ENCODE data around the gene ZMAT5. TPM values are rescaled to one million over a fixed set of nuclear protein-coding genes. Genes with fewer than 3 reads are reported as not detected.

The ZMAT5 gene
- total RNA-seq, 1 donor, result 7.7 TPM

DNA sequence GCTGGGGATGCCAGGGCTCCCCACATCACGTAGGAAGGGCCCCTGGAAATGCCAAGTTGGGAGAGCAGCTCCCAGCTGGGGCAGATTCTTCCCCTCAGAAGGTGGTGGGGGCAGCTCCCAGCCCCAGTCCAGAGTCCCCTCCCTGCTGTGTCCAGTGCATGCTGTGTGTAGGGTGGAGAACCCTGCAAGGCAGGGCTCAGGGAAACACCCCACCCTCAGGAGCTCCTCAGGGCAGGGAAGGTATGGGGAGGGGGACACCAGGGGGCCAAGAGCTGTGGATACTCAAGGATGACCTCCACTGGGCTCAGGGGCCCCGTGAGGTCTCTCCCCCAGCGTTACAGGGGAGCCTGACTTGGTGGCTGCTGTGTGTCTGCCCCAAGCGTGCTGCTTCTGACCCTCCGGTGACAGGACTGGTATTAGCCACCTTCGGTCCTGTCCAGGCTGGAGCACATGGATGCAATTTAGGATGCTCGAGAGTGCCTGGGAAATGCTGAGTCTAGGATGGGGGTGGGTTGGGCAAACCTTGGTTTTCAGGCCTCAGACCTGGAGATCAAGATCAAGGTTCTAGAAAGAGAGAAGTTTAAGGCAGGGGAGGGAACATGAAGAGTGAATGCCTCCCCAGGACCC lies 63.1 kb downstream of the ZMAT5 start:
- no peaks in the 10 kb centered on the region for H3K9me3 ChIP-seq (ENCODE audit: low read depth, low read length)
- H3K27me3 ChIP-seq (ENCODE audit: insufficient read depth, low read length), result no peaks in the 10 kb centered on the region
- peaks cover 16% of the 10 kb centered on the region for H3K4me1 ChIP-seq (ENCODE audit: insufficient read depth, low read length)
- H3K4me3 ChIP-seq (ENCODE audit: low read length), result no peak overlapping the region

- no peak overlapping the region for H3K4me3 ChIP-seq (ENCODE audit: low read length)
- H3K4me1 ChIP-seq (ENCODE audit: insufficient read depth, low read length), result peaks cover 16% of the 10 kb centered on the region
- no peaks in the 10 kb centered on the region for H3K27me3 ChIP-seq (ENCODE audit: insufficient read depth, low read length)
- no peaks in the 10 kb centered on the region for H3K9me3 ChIP-seq (ENCODE audit: low read depth, low read length)
These were observed 63.8 kb downstream of the ZMAT5 start for GRCh38 chr22:29702931-29703501.

DNA sequence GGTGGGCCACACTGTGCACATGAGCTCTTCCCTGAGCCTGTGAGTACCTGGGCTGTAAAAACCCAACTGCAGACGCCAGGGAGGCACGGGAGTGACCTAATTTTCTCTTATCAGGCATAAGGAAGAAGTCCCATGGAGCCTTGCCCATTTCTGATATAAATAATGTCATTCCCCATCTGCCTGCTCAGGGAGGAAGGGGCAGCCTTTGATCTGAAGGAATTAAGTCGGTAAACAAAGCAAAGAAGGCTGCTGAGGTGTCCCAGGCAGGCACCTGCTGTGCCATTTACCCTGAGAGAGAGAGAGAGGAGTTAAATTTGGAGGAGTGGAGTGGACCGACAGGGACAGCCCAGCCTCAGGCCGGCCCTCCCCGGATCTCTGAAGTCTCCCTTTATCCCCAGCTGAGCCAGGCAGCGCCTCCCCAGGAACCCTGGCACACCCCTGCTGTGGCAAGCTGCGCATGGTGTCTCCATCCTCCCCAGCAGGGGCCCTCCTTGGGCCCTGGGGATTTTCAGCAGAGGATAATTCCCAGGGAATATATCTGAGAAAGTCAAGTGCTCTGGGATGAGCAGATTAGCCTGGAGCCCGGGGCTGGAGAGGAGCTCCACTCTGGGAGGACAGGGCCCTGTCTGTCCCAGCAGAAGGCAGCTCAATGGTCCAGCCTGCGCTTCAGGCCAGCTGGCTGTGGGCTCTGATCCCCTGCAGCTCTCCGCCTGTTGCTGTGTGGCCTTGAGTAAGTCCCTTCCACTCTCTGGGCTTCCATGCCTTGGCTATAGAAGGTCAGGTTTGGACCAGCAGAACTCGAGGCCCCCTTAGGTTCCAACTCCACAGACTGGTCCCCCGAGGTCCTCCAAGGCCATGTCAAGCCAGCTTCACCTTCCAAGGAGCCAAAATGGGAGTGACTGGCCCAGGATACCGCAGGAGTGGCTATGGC lies 64.5 kb downstream of the ZMAT5 start:
- H3K27me3 ChIP-seq (ENCODE audit: insufficient read depth, low read length), result no peaks in the 10 kb centered on the region
- H3K4me3 ChIP-seq (ENCODE audit: low read length), result no peak overlapping the region
- H3K4me1 ChIP-seq (ENCODE audit: insufficient read depth, low read length), result peaks cover 16% of the 10 kb centered on the region
- no peaks in the 10 kb centered on the region for H3K9me3 ChIP-seq (ENCODE audit: low read depth, low read length)

DNA sequence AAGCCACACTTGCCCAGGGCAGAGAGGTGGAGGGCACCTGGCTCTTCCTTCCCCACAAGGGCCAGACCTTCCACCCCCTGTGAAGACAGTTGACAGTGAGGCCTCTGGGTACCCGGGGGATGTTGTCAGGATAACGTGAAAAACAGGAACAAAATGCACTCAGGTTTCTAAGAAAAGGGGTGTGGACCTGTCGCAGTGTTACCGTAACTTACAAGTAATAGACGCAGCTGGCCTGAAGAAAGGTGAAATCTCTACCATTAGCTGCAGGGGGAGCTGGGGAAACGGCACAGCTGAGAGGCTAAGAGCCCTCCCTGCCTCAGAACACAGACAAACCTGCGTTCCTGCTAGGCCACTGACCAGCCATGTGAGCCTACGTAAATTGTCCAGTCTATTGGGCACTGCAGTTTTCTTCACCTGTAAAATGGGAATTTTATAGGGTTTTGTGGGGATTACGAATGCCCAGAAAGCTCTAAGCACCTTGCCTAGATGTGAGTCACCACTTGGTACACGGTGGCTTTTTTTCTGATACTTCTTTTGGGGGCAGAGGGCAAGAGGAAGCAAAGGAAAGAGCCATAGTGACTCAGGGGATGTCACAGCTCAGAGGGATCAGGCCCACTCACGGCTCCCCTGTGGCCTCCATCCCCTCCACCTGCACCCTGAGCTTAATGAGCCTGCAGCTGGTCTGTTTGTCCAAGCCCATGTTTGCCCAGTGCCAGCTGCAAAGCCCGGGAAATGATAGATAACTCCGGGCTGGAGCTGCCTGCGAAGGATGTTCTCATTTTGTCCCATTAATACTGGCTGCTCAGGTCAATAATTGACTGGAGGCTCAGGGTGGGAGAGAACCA lies 65.4 kb downstream of the ZMAT5 start:
- no peak overlapping the region for H3K4me3 ChIP-seq (ENCODE audit: low read length)
- peaks cover 16% of the 10 kb centered on the region for H3K4me1 ChIP-seq (ENCODE audit: insufficient read depth, low read length)
- no peaks in the 10 kb centered on the region for H3K27me3 ChIP-seq (ENCODE audit: insufficient read depth, low read length)
- H3K9me3 ChIP-seq (ENCODE audit: low read depth, low read length), result no peaks in the 10 kb centered on the region

DNA sequence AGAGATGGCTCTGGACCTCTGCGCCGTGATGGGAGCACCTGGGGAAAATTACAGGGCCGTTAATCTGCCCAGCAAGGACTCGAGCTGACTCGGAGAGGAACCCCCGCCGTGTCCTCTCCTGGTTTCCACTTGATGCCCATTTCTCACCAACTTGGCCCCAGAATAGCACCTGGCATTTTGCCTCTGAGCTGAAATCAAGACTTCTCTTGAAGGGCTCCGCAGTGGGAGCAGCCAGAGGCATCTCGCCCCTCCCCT lies 66.0 kb downstream of the ZMAT5 start:
- H3K4me1 ChIP-seq (ENCODE audit: insufficient read depth, low read length), result peaks cover 16% of the 10 kb centered on the region
- H3K27me3 ChIP-seq (ENCODE audit: insufficient read depth, low read length), result no peaks in the 10 kb centered on the region
- H3K4me3 ChIP-seq (ENCODE audit: low read length), result no peak overlapping the region
- H3K9me3 ChIP-seq (ENCODE audit: low read depth, low read length), result no peaks in the 10 kb centered on the region

DNA sequence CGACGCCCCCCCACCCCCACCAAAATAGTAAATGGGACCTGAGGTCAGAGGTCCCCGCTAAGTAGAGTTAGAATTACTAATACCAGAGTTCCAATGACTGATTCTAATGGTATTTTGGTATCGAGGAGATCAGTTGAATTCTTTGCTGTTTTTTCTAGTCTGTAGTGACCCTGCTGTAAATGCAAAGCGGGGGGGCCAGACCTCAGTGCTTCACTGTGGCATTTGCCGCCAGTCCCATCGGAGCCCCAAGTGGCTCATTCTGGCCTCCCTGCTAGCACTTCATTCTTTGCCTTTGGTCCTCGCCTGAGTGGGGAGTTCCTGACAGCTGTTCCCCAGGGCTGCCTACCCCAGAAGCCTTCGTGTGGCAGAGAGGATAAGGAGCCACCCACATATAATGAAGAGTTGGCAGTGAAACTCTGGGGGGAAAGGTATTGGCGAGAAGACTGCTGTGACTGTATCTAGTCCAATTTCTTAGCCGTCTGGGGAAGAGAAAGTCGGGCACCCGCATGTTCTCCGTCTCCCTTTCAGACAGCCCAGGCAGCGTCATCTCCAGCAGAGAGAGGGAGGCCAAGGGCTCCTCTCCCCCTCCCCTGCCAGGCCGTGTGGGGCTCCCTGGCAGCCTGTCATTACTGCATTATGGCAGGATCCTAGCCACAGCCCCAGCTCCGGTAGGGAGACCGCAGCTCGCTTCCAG lies 66.5 kb downstream of the ZMAT5 start:
- H3K4me1 ChIP-seq (ENCODE audit: insufficient read depth, low read length), result peaks cover 16% of the 10 kb centered on the region
- H3K4me3 ChIP-seq (ENCODE audit: low read length), result no peak overlapping the region
- H3K9me3 ChIP-seq (ENCODE audit: low read depth, low read length), result no peaks in the 10 kb centered on the region
- no peaks in the 10 kb centered on the region for H3K27me3 ChIP-seq (ENCODE audit: insufficient read depth, low read length)

GRCh38 chr22:29697853-29698598 lies 68.8 kb downstream of the ZMAT5 start:
- H3K4me3 ChIP-seq (ENCODE audit: low read length), result no peak overlapping the region
- no peaks in the 10 kb centered on the region for H3K9me3 ChIP-seq (ENCODE audit: low read depth, low read length)
- H3K27me3 ChIP-seq (ENCODE audit: insufficient read depth, low read length), result no peaks in the 10 kb centered on the region

GRCh38 chr22:29695129-29695926 lies 71.5 kb downstream of the ZMAT5 start:
- no peaks in the 10 kb centered on the region for H3K27me3 ChIP-seq (ENCODE audit: insufficient read depth, low read length)
- no peak overlapping the region for H3K4me3 ChIP-seq (ENCODE audit: low read length)
- no peaks in the 10 kb centered on the region for H3K4me1 ChIP-seq (ENCODE audit: insufficient read depth, low read length)
- no peaks in the 10 kb centered on the region for H3K9me3 ChIP-seq (ENCODE audit: low read depth, low read length)

More at GRCh38 chr22:29697853-29698598, 68.8 kb downstream of the ZMAT5 start:
- peaks cover 12% of the 10 kb centered on the region for H3K4me1 ChIP-seq (ENCODE audit: insufficient read depth, low read length)

DNA sequence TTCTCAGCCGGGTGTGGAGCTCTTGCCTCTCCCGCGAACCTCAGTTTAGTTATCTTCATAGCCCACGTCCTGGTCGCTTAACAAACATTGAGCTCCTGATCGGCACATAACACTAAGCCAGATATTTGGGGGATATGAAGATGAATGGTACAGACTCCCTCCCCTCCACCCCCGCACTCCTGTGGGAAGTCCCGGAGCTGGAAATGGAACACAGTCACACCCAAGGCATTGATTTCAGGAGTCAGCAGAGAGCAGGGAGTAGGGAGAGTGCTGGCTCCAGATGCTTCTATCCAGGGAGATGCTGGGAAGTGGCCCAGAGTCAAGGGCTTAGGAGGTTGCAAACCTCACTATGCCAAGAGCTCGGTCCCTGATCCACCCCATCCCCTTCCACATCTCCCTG lies 73.1 kb downstream of the ZMAT5 start:
- Histone ChIP-seq H3K4me3 (ENCODE audit: low read length) (no peak overlapping the region), H3K4me1 (ENCODE audit: insufficient read depth, low read length) (no peaks in the 10 kb centered on the region), H3K27me3 (ENCODE audit: insufficient read depth, low read length) (no peaks in the 10 kb centered on the region), H3K9me3 (ENCODE audit: low read depth, low read length) (no peaks in the 10 kb centered on the region)

DNA sequence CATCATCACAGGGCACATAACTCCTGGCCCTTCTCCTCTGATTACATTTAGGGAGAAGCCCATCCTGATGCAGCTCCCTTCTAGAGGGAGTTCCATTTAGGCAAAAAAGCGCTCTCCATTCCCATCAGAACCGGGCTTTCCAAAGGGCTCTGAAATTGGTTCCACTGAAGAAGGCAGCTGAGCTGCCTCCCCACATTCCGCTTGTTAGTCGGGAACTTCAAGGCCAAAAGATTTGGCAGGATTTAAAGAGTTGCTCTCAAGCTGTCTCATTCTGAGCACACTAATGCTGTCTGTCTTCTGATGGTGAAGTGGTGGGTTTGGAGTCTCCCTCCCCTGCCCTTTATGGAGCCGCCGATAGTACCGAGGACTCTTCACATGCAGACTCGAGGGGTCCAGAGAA lies 73.6 kb downstream of the ZMAT5 start:
- H3K4me3 ChIP-seq (ENCODE audit: low read length), result no peak overlapping the region
- no peaks in the 10 kb centered on the region for H3K27me3 ChIP-seq (ENCODE audit: insufficient read depth, low read length)
- H3K4me1 ChIP-seq (ENCODE audit: insufficient read depth, low read length), result no peaks in the 10 kb centered on the region
- no peaks in the 10 kb centered on the region for H3K9me3 ChIP-seq (ENCODE audit: low read depth, low read length)

GRCh38 chr22:29692327-29692640 lies 74.5 kb downstream of the ZMAT5 start:
- Histone ChIP-seq H3K4me3 (ENCODE audit: low read length) (no peak overlapping the region), H3K27me3 (ENCODE audit: insufficient read depth, low read length) (no peaks in the 10 kb centered on the region), H3K9me3 (ENCODE audit: low read depth, low read length) (no peaks in the 10 kb centered on the region), H3K4me1 (ENCODE audit: insufficient read depth, low read length) (no peaks in the 10 kb centered on the region)

DNA sequence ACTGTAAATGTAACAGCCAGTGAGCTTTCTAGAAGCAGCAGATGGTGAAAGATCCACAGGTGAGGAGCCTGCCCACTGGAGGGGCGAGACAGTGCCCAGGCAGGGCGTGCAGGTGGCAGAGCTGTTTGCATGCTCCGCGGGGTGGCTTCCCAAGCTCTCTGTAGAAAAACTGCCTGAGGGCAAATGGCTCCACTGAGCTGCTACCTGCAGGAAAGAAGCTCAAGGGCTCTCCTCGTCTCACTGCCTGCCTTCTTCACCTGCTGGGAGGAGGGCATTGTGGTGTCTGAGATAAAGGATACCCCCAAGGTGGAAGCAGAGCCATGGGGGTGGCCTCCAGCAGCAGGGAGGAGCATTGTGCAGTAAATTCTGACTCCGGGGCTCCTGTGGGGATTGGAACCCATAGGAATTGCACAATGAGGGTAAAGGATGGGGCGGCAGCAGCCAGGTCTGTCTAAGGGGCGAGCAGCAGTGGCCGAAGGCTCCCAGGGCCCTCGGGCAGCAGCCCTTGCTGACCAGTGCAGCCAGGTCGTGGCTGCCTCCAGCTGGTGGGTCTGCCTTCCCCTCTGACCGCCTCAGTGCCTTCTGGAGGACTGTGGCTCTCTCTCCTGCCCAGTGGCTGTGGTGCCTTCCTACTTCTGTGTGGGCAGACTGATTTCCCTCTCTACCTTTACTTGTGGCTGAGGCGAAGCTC lies 75.0 kb downstream of the ZMAT5 start:
- Histone ChIP-seq H3K4me3 (ENCODE audit: low read length) (no peak overlapping the region), H3K4me1 (ENCODE audit: insufficient read depth, low read length) (no peaks in the 10 kb centered on the region), H3K9me3 (ENCODE audit: low read depth, low read length) (no peaks in the 10 kb centered on the region), H3K27me3 (ENCODE audit: insufficient read depth, low read length) (no peaks in the 10 kb centered on the region)

GRCh38 chr22:29690476-29690875 lies 76.3 kb downstream of the ZMAT5 start:
- H3K27me3 ChIP-seq (ENCODE audit: insufficient read depth, low read length), result no peaks in the 10 kb centered on the region
- no peaks in the 10 kb centered on the region for H3K4me1 ChIP-seq (ENCODE audit: insufficient read depth, low read length)
- H3K4me3 ChIP-seq (ENCODE audit: low read length), result no peak overlapping the region
- no peaks in the 10 kb centered on the region for H3K9me3 ChIP-seq (ENCODE audit: low read depth, low read length)
